IPS DF 4.7 (cell line): ENCODE data around the gene DGKZ.

Experiments used
- DNase-seq: peaks from one replicate; pipeline ENCODE4 v3.0.0-alpha.2; 2013; ENCODE audit warnings: low spot score; ENCODE audit errors: extremely low read depth

Gene DGKZ

DNA sequence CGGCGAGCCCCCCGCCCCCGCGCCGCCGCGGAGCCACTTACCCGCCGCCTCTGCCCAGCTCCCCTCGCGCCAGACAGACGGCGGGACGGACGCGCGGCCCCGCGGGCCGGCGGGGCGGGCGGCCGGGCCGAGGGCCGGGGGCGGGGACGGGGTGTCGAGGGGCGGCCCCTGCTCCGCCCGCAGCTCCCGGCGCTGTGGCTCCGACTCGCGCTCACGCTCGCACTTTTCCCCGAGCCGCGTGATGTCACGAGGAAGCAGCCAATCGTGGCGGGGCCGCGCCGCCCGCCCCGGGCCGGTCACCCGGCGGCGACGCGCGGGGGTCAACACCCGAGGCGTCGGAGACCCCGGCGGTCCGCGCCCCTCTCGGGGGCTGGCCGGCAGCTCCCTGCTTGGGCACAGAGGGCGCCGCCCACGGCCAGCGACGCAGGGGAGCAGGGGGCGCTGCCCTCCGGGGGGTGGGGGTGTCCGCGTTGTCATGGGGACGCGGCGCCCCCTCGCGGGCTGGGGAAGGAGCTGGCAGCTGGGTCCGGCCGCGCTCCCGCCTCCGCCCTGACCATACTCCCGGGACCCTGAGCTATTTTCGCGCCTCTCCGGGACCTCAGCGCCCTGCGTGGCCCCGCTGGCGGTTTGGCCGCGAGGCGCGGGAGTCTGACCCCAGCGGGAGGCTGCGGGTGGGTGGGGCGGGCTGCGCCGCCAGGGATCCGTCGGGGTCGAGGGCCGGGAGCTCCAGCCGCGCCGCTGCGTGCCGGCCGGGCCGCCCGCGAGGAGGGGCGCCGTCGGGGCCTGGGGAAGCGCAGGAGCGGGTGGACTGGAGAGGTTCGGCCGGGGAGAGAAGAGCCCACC is 44.5 kb downstream of the DGKZ start, which contains the start of gene CHRM4:
Gene CHRM4 (minus strand): TSS at position 199 of the 843 bp plus-strand sequence. CDS start 5,219 bp downstream, outside the sequence.
- no peak for DNase-seq

- no peak for DNase-seq
These were observed 45.4 kb downstream of the DGKZ start for GRCh38 chr11:46392421-46393230.

GRCh38 chr11:46393231-46393616 is 46.0 kb downstream of the DGKZ start:
- no peak for DNase-seq

DNA sequence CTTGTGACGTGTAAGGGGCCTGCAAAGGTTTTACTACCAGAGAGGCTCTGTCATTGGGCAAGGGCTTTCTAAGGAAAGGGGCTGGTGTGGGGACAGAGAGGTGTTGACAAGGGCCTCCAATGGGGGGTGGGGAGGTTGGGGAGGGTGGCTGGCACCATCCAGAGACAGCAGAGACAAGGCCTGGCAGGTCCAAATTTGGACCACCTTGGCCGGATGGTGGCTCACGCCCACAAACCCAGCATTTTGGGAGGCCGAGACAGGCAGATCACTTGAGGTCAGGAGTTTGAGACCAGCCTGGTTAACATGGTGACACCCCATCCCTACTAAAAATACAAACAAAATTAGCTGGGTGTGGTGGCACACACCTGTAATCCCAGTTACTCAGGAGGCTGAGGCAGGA is 46.5 kb downstream of the DGKZ start:
- DNase-seq, result no peak

DNA sequence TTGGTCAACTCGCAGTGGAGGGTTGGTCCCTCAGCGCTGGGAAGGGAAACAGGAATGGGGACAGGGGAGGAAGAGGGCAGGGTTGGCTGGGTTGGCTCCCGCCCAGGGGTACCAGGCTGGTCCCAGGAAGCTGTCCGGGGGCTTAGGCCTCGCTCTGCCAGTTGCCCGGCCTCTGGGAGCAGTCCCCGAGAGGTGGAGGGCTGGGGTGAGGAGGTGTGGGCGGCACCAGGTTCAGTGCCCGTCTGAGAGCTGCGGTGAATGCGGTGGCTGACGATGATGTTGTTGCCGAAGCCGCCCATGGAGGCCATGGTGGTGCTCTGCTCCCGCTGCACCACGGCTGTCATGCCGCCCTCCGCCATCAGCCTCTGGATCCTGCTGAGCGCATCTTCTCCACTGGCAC is 50.3 kb downstream of the DGKZ start:
- DNase-seq, result no peak

DNA sequence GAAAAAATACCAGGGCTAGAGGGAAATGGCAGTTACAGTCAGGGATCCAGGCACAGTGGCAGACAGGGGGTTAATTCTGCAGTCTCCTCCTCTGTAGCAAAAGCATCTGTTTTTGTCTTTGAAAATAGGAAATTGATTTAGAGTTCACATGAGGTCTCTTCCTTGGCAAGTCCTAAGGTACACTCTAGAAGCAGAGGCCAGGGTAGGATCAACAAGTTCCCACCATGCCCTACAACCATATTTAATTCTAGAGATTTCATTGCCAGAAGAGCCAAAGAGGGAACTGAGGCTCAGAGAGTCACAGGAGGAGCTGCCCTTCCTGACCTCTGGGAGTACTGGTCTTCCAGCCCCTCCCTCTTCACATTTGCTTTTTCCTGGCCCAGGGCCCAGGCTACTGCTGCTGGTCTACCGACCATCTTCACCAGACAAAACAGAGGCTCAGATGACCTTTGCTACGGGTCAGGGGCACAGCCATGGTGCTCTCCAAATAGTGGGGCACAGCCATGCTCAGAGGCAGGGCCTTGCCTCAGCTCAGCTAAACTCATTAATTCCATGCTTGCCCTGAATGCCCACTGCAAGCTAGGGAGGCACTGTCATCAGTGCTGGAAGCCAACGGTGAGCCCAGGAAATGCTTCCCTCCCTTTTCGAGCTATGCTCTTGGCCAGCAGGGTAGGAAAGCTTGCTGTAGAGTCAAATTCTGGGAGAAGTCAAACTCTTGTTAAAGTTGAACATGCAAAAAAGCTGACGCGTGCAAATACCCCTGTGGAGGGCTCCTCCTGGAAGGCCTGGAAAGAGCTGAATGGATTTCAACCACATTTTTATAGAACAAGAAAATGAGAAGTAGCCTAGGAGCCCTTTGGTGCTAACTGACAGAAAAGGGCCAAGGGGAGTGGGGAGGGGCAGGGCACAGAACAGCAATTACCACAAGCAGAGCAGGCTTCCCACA is 56.0 kb downstream of the DGKZ start:
- no peak for DNase-seq

DNA sequence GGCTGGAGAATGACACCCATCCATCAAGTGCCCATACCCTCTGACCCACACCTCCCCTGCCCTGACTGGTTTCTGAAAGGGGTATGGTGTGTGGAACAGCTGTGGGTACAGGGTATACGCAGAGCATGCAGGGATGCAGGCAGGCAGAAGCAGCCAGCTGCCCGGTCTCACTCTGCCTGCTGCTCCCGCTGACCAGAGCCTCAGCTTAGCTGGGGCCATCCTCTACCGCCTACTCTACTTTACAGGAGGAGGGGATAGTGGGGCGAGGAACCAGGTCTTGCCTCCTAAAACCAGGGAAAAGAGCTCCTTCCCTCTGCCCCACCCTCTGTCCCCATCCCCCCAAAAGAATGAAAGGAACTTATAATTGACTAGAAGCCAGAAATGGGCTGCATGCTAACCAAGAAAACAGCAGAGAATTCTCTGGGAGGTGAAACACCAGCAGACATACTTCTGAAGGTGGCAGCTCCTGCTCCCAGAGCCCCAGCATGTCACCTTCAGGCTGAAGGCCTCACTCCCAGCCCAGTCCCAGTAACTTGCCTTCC is 57.3 kb downstream of the DGKZ start:
- DNase-seq, result no peak

GRCh38 chr11:46407635-46408034 is 60.4 kb downstream of the DGKZ start:
- no peak for DNase-seq

- DNase-seq, result no peak
These were observed 61.2 kb downstream of the DGKZ start for GRCh38 chr11:46408407-46408986.

DNA sequence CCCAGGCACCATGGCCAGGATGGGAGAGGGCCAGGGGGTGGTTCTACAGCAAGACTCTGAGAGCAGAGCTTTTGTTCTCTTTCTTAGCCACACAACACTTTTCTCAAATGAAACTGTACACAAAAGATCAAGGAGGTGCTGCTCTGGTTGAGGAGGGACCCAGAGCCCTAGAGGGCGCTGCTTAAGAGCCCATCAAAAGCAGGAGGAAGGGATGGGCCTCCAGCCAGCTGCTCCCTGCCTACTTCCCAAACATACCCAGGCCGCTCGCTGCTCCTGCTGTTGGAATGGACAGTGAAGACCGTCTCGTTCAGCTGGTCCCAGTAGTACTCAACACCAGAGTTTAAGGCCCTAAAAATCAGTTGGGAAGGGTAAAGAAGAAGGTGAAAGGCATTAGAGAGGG is 62.8 kb downstream of the DGKZ start:
- DNase-seq, result no peak

DNA sequence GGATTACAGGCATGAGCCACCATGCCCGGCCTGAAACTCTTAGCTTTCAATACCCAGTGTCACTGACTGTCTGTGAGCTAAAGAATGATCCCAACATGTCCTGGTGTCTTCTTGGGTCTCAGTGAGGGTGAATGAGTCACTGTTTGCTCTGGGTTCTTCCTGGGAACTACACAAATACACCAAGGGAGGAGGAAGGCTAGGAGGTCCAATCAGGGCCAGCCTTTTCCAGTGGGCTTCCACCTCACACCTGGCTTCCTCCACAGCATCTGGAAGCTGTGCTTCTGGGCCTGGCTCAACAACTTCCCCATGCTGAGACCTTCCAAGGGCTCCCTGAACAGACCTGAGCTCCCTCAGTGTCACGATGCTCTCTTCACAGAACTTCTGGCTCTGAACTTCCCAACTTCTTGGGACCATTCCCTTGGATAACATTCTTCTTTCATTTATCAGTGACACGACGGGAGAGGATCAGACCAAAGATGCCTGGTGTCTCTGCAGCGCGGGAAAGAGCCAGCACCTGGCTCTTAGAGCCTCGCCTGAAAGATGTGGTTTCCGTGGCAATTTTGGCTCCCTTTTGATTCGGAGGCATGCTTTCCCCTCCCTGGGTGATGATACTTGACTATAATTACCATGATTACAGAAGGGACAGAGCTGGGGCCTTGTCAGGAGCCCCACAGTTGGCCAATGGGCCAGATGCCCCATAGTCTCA is 66.7 kb downstream of the DGKZ start:
- DNase-seq, result no peak

- no peak for DNase-seq
These were observed 67.2 kb downstream of the DGKZ start for GRCh38 chr11:46414466-46414796.

- DNase-seq, result no peak
These were observed 67.6 kb downstream of the DGKZ start for GRCh38 chr11:46414879-46415278.

DNA sequence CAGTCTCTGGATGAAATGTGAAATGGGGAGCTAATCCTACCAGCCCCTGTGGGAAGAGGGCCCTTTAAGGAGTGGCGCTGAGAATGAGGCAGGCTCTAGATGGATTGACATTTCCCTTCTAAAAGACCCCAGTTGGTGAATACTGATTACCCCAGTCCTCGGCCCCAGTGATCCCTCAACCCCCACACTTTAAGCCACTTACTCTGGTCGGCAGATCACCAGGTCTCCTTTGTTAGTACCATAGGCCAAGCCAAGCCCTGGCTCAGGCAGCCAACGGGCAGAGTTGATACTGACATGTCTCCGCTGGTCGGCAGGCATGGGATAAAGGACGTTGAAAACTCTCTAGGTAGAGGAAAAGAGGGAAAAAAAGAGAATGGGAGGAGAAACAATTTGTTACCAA is 70.4 kb downstream of the DGKZ start:
- no peak for DNase-seq

- DNase-seq, result no peak
These were observed 71.5 kb downstream of the DGKZ start for GRCh38 chr11:46418751-46419150.

- DNase-seq, result no peak
These were observed 73.2 kb downstream of the DGKZ start for GRCh38 chr11:46420513-46420912.

DNA sequence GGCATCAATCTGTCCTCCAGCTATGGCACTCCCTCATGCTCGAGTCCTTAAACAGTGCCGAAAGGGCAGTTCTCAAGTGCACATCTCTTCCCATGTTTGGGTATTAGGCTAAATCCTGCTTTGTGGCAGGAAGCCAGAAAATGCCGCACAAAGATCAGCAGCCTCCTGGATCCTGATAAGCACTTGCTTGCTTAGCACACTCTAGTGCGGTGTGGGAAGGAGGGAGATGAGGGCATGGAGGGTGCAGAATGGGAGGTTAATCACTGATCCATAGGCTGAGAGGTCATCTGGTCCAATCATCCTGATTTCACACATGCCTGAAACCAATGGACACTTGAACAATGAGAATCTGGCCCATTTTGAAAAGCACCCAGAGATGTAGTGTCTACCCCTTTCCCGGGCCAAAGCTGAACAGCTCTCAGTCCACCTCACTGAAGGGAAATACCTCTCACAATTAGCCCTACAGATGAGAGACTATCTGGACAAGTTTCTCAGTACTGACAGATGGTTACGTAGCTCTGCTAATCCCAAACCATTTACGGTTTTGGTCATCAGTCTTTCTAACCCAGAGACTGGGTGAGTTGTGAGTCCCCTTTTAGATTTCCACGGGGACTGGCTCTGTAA is 74.1 kb downstream of the DGKZ start:
- DNase-seq, result no peak

DNA sequence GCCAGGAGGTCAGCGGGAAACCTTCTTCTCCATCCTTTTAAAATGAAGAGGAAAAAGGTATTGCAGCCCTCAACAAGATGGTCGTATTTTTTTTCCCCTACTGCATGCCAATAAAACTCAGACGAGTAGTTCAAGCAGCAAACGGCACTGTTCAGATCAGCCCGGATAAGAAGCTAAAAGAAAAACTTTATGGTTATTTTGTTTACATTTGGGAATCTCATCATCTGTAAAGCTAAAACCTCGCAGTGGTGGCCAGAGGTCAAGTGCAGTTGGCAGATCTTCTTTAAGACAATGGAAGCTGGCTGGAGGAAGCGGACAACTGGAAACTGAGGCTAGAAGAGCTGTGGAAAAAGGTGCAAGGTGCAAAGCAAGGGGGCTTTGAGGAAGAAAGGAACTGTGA is 75.3 kb downstream of the DGKZ start:
- DNase-seq, result no peak

GRCh38 chr11:46426233-46426991 is 79.1 kb downstream of the DGKZ start:
- DNase-seq, result no peak
